A673 (cell line): Measurements from ENCODE around the gene UQCRC1. TPM values are rescaled to one million over a fixed set of nuclear protein-coding genes. Genes with fewer than 3 reads are reported as not detected.

Experiments used
- BruUV-seq: library from RNA; stranded (reverse); fragments of 400-500 nt; replicated peaks from 2 replicates; lab custom pipeline; 2021; lab: Mats Ljungman, UMichigan
- CTCF ChIA-PET: fragments of 300-600 bp; sonication (Branson Sonifier 250); formaldehyde crosslinking; loops from one replicate; lab custom pipeline; 2022; ENCODE audit warnings: antibody characterized with exemption; lab: Charles Lee
- POLR2A ChIA-PET: fragments of 300-600 bp; sonication (Branson Sonifier 250); formaldehyde crosslinking; loops from one replicate; lab custom pipeline; 2022; ENCODE audit warnings: antibody characterized with exemption; ENCODE audit not compliant: low non-redundant PET; lab: Charles Lee
- DNase-seq: peaks from one replicate; pipeline ENCODE4 v3.0.0-alpha.2; 2015; ENCODE audit warnings: low spot score
- H3K27ac ChIP-seq: fragments of 200-600 bp; sonication (generic); 2 replicates; pipeline ENCODE4 v1.5.1; 2016; ENCODE audit warnings: mixed run types, low read depth, mild to moderate bottlenecking, mixed read lengths, antibody characterized with exemption, low read length; ENCODE audit not compliant: poor library complexity, severe bottlenecking
- H3K27me3 ChIP-seq: fragments of 200-600 bp; sonication (generic); replicated peaks from 2 replicates; pipeline ENCODE4 v1.6.1; 2017; ENCODE audit warnings: mixed run types, low read depth, mild to moderate bottlenecking, mixed read lengths, antibody characterized with exemption, low read length; ENCODE audit not compliant: insufficient read depth, poor library complexity
- H3K36me3 ChIP-seq: fragments of 200-600 bp; sonication (generic); 2 replicates; pipeline ENCODE4 v1.6.1; 2016; ENCODE audit warnings: mixed run types, mild to moderate bottlenecking, mixed read lengths, antibody characterized with exemption, low read length; ENCODE audit not compliant: insufficient read depth, poor library complexity, severe bottlenecking
- H3K4me1 ChIP-seq: fragments of 200-600 bp; sonication (generic); 2 replicates; pipeline ENCODE4 v1.6.1; 2017; ENCODE audit warnings: mixed run types, mild to moderate bottlenecking, mixed read lengths, antibody characterized with exemption, low read length; ENCODE audit not compliant: insufficient read depth, poor library complexity, severe bottlenecking
- H3K4me3 ChIP-seq: fragments of 200-600 bp; sonication (generic); 2 replicates; pipeline ENCODE4 v1.5.1; 2016; ENCODE audit warnings: low read depth, mixed run types, mild to moderate bottlenecking, mixed read lengths, low read length; ENCODE audit not compliant: poor library complexity, severe bottlenecking
- H3K9me3 ChIP-seq: fragments of 200-600 bp; sonication (generic); 2 replicates; pipeline ENCODE4 v1.6.1; 2016; ENCODE audit warnings: mixed run types, low read depth, mild to moderate bottlenecking, mixed read lengths, antibody characterized with exemption, low read length; ENCODE audit not compliant: poor library complexity, severe bottlenecking
- EZH2 ChIP-seq: fragments of 200-600 bp; sonication (generic); IDR thresholded peaks from 2 replicates; pipeline ENCODE4 v1.6.1; 2017; ENCODE audit warnings: borderline replicate concordance, low read depth, mild to moderate bottlenecking, mixed read lengths, antibody characterized with exemption, low read length; ENCODE audit not compliant: poor library complexity, severe bottlenecking
- intact Hi-C: fragments of 100-400 bp; cut with micrococcal nuclease; formaldehyde crosslinking; loops from one replicate; pipeline ENCODE4 v1.10.0; 2022; ENCODE audit not compliant: unreplicated experiment
- total RNA-seq: library from RNA; stranded (reverse); gene quantifications from 2 replicates; pipeline ENCODE4 v1.2.3, GENCODE V29; 2021
- TF ChIP-seq, protein P1 (sequence below): fragments of 300-800, 200-600 bp; sonication (generic); conservative IDR thresholded peaks from 2 replicates; pipeline ENCODE4 v1.5.1; 2017; ENCODE audit warnings: low read depth, mild to moderate bottlenecking, antibody characterized with exemption, low read length, moderate library complexity, mixed read lengths

The UQCRC1 gene
- total RNA-seq, 1 experiment from 2014 or later: 189 TPM

DNA sequence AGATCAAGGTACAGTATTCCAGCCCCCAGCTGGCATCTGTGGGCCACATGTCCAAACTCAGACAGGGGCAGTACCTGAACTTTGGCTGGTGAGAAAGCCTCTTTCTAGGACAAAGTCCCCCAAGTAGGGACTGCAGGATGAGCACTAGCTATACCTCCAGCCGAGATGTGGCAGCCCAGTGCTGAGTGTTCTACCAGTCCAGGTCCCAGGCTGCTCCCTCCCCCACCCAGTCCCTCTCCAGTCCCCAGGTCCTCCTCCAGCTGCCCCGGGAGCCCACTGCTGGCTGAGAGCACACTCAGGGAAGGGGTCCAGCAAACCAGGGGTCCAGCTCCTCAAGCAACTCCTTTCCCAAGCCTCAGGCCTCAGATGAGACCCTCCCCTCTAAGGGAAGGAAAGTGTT is 24.3 kb upstream of the UQCRC1 start:
- ChIA-PET CTCF (no interaction called here), POLR2A (no interaction called here)
- intact Hi-C loops: no loop called here
- DNase-seq: no peak
- Histone ChIP-seq H3K4me3 (no peak overlapping the region), H3K27me3 (no peaks in the 10 kb centered on the region), H3K27ac (no peak overlapping the region), H3K4me1 (no peaks in the 10 kb centered on the region), H3K36me3 (no peaks in the 10 kb centered on the region), H3K9me3 (no peaks in the 10 kb centered on the region)
- TF ChIP-seq, protein P1, sequence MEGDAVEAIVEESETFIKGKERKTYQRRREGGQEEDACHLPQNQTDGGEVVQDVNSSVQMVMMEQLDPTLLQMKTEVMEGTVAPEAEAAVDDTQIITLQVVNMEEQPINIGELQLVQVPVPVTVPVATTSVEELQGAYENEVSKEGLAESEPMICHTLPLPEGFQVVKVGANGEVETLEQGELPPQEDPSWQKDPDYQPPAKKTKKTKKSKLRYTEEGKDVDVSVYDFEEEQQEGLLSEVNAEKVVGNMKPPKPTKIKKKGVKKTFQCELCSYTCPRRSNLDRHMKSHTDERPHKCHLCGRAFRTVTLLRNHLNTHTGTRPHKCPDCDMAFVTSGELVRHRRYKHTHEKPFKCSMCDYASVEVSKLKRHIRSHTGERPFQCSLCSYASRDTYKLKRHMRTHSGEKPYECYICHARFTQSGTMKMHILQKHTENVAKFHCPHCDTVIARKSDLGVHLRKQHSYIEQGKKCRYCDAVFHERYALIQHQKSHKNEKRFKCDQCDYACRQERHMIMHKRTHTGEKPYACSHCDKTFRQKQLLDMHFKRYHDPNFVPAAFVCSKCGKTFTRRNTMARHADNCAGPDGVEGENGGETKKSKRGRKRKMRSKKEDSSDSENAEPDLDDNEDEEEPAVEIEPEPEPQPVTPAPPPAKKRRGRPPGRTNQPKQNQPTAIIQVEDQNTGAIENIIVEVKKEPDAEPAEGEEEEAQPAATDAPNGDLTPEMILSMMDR: no peak
- no peak for TF ChIP-seq EZH2
- BruUV-seq: no TSS peak

DNA sequence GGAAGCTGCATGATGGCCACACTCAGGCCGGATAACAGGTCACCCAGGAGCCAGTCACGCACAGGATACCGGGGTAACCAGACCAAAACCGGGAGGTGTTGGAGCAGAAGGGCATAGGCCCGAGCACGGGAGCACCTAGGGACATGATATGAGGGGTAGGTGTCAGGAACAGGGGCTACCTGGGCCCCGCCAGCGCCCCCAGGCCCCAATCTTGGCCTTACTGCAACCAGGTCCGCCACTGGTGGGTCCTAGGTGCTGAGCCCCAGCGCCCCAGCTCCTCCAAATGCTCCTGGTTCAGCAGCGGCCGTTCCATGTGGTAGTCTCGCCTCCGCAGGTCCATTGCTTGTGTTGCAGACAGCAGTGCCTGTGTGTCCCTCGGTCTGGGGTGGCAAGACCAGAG is 23.8 kb upstream of the UQCRC1 start:
- no peaks in the 10 kb centered on the region for H3K36me3 ChIP-seq
- CTCF ChIA-PET: no interaction called here
- no peak for TF ChIP-seq EZH2
- TF ChIP-seq, protein P1: no peak
- no TSS peak for BruUV-seq
- H3K9me3 ChIP-seq: no peaks in the 10 kb centered on the region
- no peak for DNase-seq
- H3K4me1 ChIP-seq: no peaks in the 10 kb centered on the region
- H3K27me3 ChIP-seq: no peaks in the 10 kb centered on the region
- intact Hi-C loops: no loop called here
- no peak overlapping the region for H3K27ac ChIP-seq
- H3K4me3 ChIP-seq: no peak overlapping the region
- POLR2A ChIA-PET: no interaction called here

DNA sequence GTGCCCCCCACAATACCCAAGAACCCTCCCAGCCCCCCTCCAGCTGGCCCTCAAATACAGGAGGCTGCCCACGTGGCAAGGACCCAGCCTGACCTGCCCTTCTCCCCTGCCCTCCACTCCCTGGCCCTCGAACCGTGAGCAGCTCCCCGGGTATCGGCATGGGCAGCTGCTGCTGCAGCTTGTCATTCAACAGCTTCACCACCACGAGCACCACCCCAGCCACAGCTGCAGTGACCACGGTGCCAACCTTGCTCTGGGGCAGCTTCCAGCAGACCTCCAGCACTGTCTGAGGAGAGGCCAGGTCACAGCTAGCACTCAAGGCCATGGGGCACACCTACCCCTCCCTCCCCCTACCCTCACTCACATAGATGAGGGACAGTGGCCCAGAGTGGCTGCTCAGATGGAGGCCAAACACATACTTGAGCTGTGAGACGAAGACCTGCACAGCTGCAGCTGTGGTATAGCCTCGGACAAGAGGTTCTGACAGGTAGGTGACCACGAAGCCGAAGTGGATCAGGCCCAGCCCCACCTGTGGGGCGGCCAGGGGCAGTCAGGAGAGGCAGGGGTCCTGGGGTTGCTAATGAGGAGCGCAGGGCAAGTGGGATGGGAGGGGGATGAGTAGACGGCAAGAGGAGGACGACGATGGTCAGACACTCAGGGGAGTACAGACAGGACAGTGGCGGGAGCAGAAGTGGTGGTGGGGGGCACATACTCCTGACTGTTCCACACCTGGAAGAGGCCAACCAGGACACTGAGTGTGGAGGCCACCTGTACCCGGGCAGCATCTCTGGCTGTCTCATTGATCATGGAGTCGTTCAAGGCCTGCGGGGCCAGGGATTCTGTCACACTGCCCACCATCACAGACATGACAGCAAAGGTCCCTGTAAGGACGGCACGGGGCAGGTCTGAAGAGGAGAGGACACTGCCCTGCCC is 22.3 kb upstream of the UQCRC1 start:
- CTCF ChIA-PET: interaction anchor here (0.5 kb wide), 1 partner anchor 849 kb away, joined by 8 read pairs; no protein-coding TSS in a partner anchor
- BruUV-seq: no TSS peak
- Histone ChIP-seq H3K4me3 (no peak overlapping the region), H3K4me1 (no peaks in the 10 kb centered on the region), H3K36me3 (no peaks in the 10 kb centered on the region), H3K9me3 (no peaks in the 10 kb centered on the region), H3K27ac (no peak overlapping the region), H3K27me3 (no peaks in the 10 kb centered on the region)
- intact Hi-C loops: no loop called here
- TF ChIP-seq, protein P1: no peak
- no peak for TF ChIP-seq EZH2
- no peak for DNase-seq
- POLR2A ChIA-PET: no interaction called here
